Left lung (tissue), 14 donors: Measurements from ENCODE around the gene TMEM30A. TPM values are rescaled to one million over a fixed set of nuclear protein-coding genes. Genes with fewer than 3 reads are reported as not detected.
A peak's percentile ranks its signal among the peaks of the same experiment; 100 is the strongest.

Source experiments
- ATAC-seq: fragments of 200-7000 bp; cut with Tn5 transposase; one replicate; pipeline ENCODE4 v1.9.1; 2020; ENCODE audit warnings: moderate library complexity
- DNase-seq, 4 donors: peaks; one replicate each; pipeline ENCODE4 v3.0.0-alpha.2; 2013 to 2020
- H3K27ac ChIP-seq, 2 donors: fragments of 200-600 bp; sonication (generic) in 1 of 2; one replicate each; pipeline versions ENCODE4 v1.5.0 to v1.8.0; 2020 to 2021
- H3K27me3 ChIP-seq, 2 donors: fragments of 200-600 bp; sonication (generic) in 1 of 2; one replicate each; pipeline versions ENCODE4 v1.5.0 to v1.8.0; 2020 to 2021
- H3K36me3 ChIP-seq, 2 donors: fragments of 200-600 bp; sonication (generic) in 1 of 2; one replicate each; pipeline versions ENCODE4 v1.5.0 to v1.8.0; 2020 to 2021
- H3K4me1 ChIP-seq, 2 donors: fragments of 200-600 bp; one replicate each; pipeline ENCODE4 v1.8.0; 2021
- H3K4me3 ChIP-seq, 2 donors: fragments of 200-600 bp; sonication (generic) in 1 of 2; one replicate each; pipeline versions ENCODE4 v1.5.0 to v1.8.0; 2020 to 2021; ENCODE audit warnings: mild to moderate bottlenecking in 1 of 2
- H3K9me3 ChIP-seq, 2 donors: fragments of 200-600 bp; sonication (generic) in 1 of 2; one replicate each; pipeline versions ENCODE4 v1.5.0 to v1.8.0; 2020 to 2021
- intact Hi-C, 2 donors: fragments of 100-400 bp; cut with DNase I; formaldehyde crosslinking; loops; one replicate each; pipeline versions ENCODE4 v1.11.2 to v1.14.2; 2022
- long read RNA-seq, 12 donors: library from polyadenylated mRNA in 2 of 12; unstranded in 2 of 12; transcript quantifications; one replicate each; pipeline ENCODE4 v2.0.0 and lab custom pipeline, GENCODE V29; 2019 to 2026
- polyA plus RNA-seq, 6 donors: library from polyadenylated mRNA; unstranded; fragments of 120-200 nt; gene quantifications; one replicate each; pipeline ENCODE4 v1.2.1, GENCODE V29; 2013; ENCODE audit not compliant: insufficient read length in 6 of 6
- total RNA-seq, 2 donors: library from RNA; stranded (reverse); fragmentation: NEBNext Ultra II Directional; extraction: Animal tissue kit (Norgen Biotek cat#: 25700); gene quantifications; one replicate each; pipeline ENCODE4 v1.2.1, GENCODE V29; 2021
- TF ChIP-seq, protein P1 (sequence below), 2 donors: fragments of 200-600 bp; sonication (generic) in 1 of 2; IDR thresholded peaks; one replicate each; pipeline versions ENCODE4 v1.5.0 to v1.8.0; 2021; ENCODE audit warnings: antibody characterized with exemption in 2 of 2
- donor health status: DM: no; HTN: yes; CAD: no.
- donor health status: DM: no; HTN: no; CAD: no.

Gene TMEM30A
- 100 to 1,000 TPM; 169 to 193 TPM for total RNA-seq
- polyA plus RNA-seq: 100 to 1,000 TPM; 135 to 176 (median 153) TPM
- long read RNA-seq, donor 1, full-length matches to known transcripts: 55 of 158 reads
- long read RNA-seq, donor 1, partial matches to known transcripts: 97 of 158 reads
- long read RNA-seq, donor 1, other reads (novel, unspliced or antisense): 6 of 158 reads
- long read RNA-seq, donor 2, full-length matches to known transcripts: 37 of 60 reads
- long read RNA-seq, donor 2, partial matches to known transcripts: 23 of 60 reads
- long read RNA-seq, donor 2, other reads (novel, unspliced or antisense): 0 of 60 reads
- long read RNA-seq, donor 3, full-length matches to known transcripts: 26 of 37 reads
- long read RNA-seq, donor 3, partial matches to known transcripts: 11 of 37 reads
- long read RNA-seq, donor 3, other reads (novel, unspliced or antisense): 0 of 37 reads
- long read RNA-seq, donor 4, full-length matches to known transcripts: 10 of 13 reads
- long read RNA-seq, donor 4, partial matches to known transcripts: 2 of 13 reads
- long read RNA-seq, donor 4, other reads (novel, unspliced or antisense): 1 of 13 reads
- long read RNA-seq, donor 5, full-length matches to known transcripts: 49 of 86 reads
- long read RNA-seq, donor 5, partial matches to known transcripts: 37 of 86 reads
- long read RNA-seq, donor 5, other reads (novel, unspliced or antisense): 0 of 86 reads
- long read RNA-seq, donor 6, full-length matches to known transcripts: 28 of 48 reads
- long read RNA-seq, donor 6, partial matches to known transcripts: 20 of 48 reads
- long read RNA-seq, donor 6, other reads (novel, unspliced or antisense): 0 of 48 reads
- long read RNA-seq, donor 7, full-length matches to known transcripts: 26 of 26 reads
- long read RNA-seq, donor 7, partial matches to known transcripts: 0 of 26 reads
- long read RNA-seq, donor 7, other reads (novel, unspliced or antisense): 0 of 26 reads
- long read RNA-seq, donor 8, full-length matches to known transcripts: 50 of 58 reads
- long read RNA-seq, donor 8, partial matches to known transcripts: 8 of 58 reads
- long read RNA-seq, donor 8, other reads (novel, unspliced or antisense): 0 of 58 reads
- long read RNA-seq, donor 9: 0 reads
- long read RNA-seq, donor 10, full-length matches to known transcripts: 6 of 9 reads
- long read RNA-seq, donor 10, partial matches to known transcripts: 2 of 9 reads
- long read RNA-seq, donor 10, other reads (novel, unspliced or antisense): 1 of 9 reads
- long read RNA-seq, donor 11, full-length matches to known transcripts: 46 of 61 reads
- long read RNA-seq, donor 11, partial matches to known transcripts: 15 of 61 reads
- long read RNA-seq, donor 11, other reads (novel, unspliced or antisense): 0 of 61 reads
- long read RNA-seq, donor 12, full-length matches to known transcripts: 39 of 50 reads
- long read RNA-seq, donor 12, partial matches to known transcripts: 11 of 50 reads
- long read RNA-seq, donor 12, other reads (novel, unspliced or antisense): 0 of 50 reads

DNA sequence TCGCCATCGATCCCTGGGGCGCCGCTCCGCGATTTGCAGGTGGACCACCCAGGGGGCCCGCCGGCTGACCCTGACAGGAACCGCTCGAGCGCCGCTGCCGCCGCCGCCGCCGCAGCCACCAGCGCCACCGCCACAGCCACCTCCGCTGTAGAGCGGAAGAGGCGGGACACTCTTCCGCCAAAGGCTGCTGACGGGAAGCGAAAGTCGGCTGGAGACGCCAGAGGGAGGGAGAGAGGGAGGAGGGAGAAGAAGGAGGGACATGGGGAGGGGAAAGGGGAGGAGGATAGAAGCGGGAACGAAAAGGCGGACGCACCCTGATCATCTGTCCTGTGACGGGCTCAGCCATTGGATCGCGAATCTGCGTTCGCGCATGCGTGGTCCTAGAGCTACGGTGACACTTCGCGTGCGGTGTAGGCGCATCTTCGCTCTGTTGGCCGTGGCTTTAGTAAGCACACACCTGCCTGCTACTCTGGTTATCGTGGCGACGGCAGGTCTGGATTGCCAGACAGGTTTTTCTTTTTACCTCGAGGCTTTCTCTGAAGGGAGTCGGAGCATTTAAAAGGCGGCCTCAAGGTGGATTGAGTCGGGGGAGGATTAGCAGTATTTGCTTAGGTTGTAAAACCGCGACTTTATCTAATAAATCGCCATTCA, at the start of gene TMEM30A:
Gene TMEM30A, minus strand, starts transcription at position 161 of the 651 bp plus-strand sequence. Its CDS starts 154 bp downstream, at position 7.
- peaks cover 18 to 58% of the 10 kb centered on the region in 2 donors for H3K4me1 ChIP-seq
- intact Hi-C loops: no loop called here
- H3K4me3 ChIP-seq: peak within 1 kb of the TSS; percentile 78 to 86
- TF ChIP-seq, protein P1, sequence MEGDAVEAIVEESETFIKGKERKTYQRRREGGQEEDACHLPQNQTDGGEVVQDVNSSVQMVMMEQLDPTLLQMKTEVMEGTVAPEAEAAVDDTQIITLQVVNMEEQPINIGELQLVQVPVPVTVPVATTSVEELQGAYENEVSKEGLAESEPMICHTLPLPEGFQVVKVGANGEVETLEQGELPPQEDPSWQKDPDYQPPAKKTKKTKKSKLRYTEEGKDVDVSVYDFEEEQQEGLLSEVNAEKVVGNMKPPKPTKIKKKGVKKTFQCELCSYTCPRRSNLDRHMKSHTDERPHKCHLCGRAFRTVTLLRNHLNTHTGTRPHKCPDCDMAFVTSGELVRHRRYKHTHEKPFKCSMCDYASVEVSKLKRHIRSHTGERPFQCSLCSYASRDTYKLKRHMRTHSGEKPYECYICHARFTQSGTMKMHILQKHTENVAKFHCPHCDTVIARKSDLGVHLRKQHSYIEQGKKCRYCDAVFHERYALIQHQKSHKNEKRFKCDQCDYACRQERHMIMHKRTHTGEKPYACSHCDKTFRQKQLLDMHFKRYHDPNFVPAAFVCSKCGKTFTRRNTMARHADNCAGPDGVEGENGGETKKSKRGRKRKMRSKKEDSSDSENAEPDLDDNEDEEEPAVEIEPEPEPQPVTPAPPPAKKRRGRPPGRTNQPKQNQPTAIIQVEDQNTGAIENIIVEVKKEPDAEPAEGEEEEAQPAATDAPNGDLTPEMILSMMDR (IDR thresholded peaks at IDR 0.05): no peak
- H3K27me3 ChIP-seq: no peaks in the 10 kb centered on the region
- DNase-seq (peak; percentile 96 to 99 (median 98)), ATAC-seq (peak; percentile 95)
- peak within 1 kb of the TSS; percentile 92 to 95 for H3K27ac ChIP-seq
- no peaks in the 10 kb centered on the region for H3K36me3 ChIP-seq
- no peaks in the 10 kb centered on the region for H3K9me3 ChIP-seq

DNA sequence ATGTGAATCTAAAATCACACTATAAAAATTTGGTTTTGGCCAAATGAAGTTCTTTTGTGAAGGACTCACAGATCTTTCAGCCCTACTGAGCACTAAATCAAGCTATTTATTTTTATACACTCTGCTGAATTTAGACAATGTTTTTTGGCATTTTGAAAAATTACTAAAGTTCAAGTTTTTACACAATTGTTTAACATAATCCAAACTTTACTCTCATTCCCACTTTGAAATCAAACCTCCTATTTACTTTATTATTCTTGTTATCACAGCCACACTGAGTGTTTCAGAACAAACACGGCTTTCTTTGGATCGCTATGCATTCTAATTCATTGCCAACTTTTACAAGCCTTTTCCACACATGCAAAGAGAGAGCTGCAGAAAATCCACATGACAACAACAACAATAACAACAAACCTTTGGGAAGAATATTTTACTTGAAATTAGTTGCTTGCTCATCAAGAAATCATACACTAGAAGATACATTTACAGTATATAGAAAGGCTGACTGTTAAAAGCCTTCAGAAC, 49.1 kb upstream of the TMEM30A start:
- ATAC-seq (peak; percentile 12), DNase-seq (peak in 2 of 4 donors; percentile 58 to 66)
- no peaks in the 10 kb centered on the region for H3K27me3 ChIP-seq
- H3K36me3 ChIP-seq: no peaks in the 10 kb centered on the region
- H3K9me3 ChIP-seq: no peaks in the 10 kb centered on the region
- intact Hi-C loops: no loop called here
- TF ChIP-seq, protein P1 (IDR thresholded peaks at IDR 0.05): no peak
- peak overlapping the region; percentile 53 to 71 for H3K27ac ChIP-seq
- peaks cover 4% of the 10 kb centered on the region in 2 donors for H3K4me1 ChIP-seq
- H3K4me3 ChIP-seq: no peak overlapping the region

DNA sequence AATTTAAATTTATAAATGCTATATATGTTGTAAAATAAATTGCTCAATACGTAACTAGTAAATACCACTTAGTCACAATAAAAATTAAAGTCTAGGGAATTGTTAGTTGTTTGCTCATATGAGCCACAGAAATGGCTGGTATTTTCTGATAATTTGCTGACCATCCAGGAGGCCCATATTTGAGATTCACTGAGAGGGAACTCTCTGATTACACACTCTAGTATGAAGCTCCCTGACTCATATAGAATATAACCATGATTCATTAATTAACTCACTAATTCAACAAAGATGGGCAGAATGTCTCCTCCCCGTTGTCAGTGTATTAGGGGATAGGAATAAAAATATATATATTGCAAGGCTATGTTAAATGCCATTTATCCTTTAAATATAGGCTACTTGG, 46.6 kb upstream of the TMEM30A start:
- ATAC-seq: no peak
- H3K36me3 ChIP-seq: no peaks in the 10 kb centered on the region
- H3K4me1 ChIP-seq: peaks cover 4% of the 10 kb centered on the region in 2 donors
- TF ChIP-seq, protein P1 (IDR thresholded peaks at IDR 0.05): no peak
- DNase-seq: no peak
- no peak overlapping the region for H3K27ac ChIP-seq
- H3K9me3 ChIP-seq: no peaks in the 10 kb centered on the region
- H3K4me3 ChIP-seq: no peak overlapping the region
- intact Hi-C loops: no loop called here
- H3K27me3 ChIP-seq: no peaks in the 10 kb centered on the region

DNA sequence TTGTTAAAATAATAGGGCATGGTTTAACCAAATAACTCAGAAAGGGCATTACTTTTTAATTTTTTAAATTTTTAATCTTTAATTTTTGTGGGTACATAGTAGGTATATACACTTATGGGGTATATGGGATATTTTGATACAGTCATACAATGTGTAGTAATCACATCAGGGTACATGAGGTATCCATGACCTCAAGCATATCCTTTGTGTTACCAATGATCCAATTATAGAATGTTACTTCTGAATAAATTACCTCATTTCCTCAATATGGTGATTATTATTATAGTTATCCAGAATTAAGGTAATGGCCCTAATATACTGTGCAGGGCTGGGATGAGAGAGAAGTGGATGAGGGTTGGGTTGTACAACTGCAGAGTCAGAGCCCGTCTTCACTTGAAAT, 45.1 kb upstream of the TMEM30A start:
- TF ChIP-seq, protein P1 (IDR thresholded peaks at IDR 0.05): no peak
- Histone ChIP-seq H3K27me3 (no peaks in the 10 kb centered on the region), H3K36me3 (no peaks in the 10 kb centered on the region), H3K4me1 (no peaks in the 10 kb centered on the region), H3K4me3 (no peak overlapping the region), H3K9me3 (no peaks in the 10 kb centered on the region), H3K27ac (no peak overlapping the region)
- no peak for ATAC-seq
- intact Hi-C loops: no loop called here
- DNase-seq: no peak
